ENCODE data around the gene PSMA7. TPM values are rescaled to one million over a fixed set of nuclear protein-coding genes. Genes with fewer than 3 reads are reported as not detected.

PSMA7 gene
- polyA plus RNA-seq, 1 of the 3 experiments (the other 2 are of a cell fraction): 801 TPM

DNA sequence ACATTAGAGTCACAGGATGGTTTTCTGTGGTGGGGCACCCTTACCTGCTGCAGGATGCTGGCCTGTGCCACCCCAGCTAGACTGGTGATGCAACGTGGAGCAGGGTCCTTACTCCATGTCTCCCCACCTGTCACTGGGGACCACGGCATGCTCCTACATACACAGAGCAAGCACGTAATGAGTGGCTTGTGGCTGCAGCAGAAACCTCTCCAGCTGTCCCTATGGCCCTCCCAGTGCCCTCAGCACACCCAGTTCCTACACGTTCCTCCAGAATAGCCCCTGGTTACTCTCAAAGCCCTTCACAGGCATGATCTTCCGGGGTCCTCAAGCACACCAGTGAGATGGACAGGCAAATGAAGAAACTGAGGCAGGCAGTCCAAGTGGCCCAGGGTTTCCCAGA is 24.1 kb downstream of the PSMA7 start:
- ChIA-PET CTCF (interaction anchor here (0.9 to 2.9 kb wide), 2 partner anchors 53 to 108 kb away, joined by 3 to 11 read pairs; no protein-coding TSS in a partner anchor), POLR2A (interaction anchor here (2.0 kb wide), 1 partner anchor 53 kb away, joined by 8 read pairs; the partner anchor contains the start of gene TAF4)
- no peak for DNase-seq
- H2AFZ ChIP-seq (ENCODE audit: low read depth): no peak overlapping the region
- H3K79me2 ChIP-seq (ENCODE audit: insufficient read depth): peaks cover 13% of the 10 kb centered on the region
- no peak overlapping the region for H3K27ac ChIP-seq (ENCODE audit: low read depth in 2 of 2, low read length in 1 of 2)
- TF ChIP-seq TEAD4 (IDR thresholded peaks at IDR 0.05; ENCODE audit: borderline replicate concordance, insufficient read depth): no peak
- TF ChIP-seq, protein P1, sequence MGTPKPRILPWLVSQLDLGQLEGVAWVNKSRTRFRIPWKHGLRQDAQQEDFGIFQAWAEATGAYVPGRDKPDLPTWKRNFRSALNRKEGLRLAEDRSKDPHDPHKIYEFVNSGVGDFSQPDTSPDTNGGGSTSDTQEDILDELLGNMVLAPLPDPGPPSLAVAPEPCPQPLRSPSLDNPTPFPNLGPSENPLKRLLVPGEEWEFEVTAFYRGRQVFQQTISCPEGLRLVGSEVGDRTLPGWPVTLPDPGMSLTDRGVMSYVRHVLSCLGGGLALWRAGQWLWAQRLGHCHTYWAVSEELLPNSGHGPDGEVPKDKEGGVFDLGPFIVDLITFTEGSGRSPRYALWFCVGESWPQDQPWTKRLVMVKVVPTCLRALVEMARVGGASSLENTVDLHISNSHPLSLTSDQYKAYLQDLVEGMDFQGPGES (IDR thresholded peaks at IDR 0.05; ENCODE audit: low read depth, low read length): no peak
- TF ChIP-seq, protein P2, sequence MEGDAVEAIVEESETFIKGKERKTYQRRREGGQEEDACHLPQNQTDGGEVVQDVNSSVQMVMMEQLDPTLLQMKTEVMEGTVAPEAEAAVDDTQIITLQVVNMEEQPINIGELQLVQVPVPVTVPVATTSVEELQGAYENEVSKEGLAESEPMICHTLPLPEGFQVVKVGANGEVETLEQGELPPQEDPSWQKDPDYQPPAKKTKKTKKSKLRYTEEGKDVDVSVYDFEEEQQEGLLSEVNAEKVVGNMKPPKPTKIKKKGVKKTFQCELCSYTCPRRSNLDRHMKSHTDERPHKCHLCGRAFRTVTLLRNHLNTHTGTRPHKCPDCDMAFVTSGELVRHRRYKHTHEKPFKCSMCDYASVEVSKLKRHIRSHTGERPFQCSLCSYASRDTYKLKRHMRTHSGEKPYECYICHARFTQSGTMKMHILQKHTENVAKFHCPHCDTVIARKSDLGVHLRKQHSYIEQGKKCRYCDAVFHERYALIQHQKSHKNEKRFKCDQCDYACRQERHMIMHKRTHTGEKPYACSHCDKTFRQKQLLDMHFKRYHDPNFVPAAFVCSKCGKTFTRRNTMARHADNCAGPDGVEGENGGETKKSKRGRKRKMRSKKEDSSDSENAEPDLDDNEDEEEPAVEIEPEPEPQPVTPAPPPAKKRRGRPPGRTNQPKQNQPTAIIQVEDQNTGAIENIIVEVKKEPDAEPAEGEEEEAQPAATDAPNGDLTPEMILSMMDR (IDR thresholded peaks at IDR 0.05): no peak
- TF ChIP-seq MXI1 (IDR thresholded peaks at IDR 0.05; ENCODE audit: low read depth, low read length): no peak
- no peak for TF ChIP-seq MEF2A (IDR thresholded peaks at IDR 0.05; ENCODE audit: borderline replicate concordance, low read depth)
- TF ChIP-seq SIN3A (IDR thresholded peaks at IDR 0.05; ENCODE audit: borderline replicate concordance, low read depth, low read length): no peak
- no peak for TF ChIP-seq FOXJ3 (CRISPR knock-in tag; IDR thresholded peaks at IDR 0.05)
- TF ChIP-seq, protein P3, sequence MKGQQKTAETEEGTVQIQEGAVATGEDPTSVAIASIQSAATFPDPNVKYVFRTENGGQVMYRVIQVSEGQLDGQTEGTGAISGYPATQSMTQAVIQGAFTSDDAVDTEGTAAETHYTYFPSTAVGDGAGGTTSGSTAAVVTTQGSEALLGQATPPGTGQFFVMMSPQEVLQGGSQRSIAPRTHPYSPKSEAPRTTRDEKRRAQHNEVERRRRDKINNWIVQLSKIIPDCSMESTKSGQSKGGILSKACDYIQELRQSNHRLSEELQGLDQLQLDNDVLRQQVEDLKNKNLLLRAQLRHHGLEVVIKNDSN (IDR thresholded peaks at IDR 0.05; ENCODE audit: borderline replicate concordance, low read depth): no peak
- TF ChIP-seq JUND (IDR thresholded peaks at IDR 0.05): no peak
- no peak for TF ChIP-seq RAD21 (IDR thresholded peaks at IDR 0.05; ENCODE audit: low read length)
- TF ChIP-seq TAF1 (IDR thresholded peaks at IDR 0.05; ENCODE audit: borderline replicate concordance, low read depth, low read length): no peak
- no peak for TF ChIP-seq FOXM1 (IDR thresholded peaks at IDR 0.05; ENCODE audit: low read depth)
- TF ChIP-seq, protein P4, sequence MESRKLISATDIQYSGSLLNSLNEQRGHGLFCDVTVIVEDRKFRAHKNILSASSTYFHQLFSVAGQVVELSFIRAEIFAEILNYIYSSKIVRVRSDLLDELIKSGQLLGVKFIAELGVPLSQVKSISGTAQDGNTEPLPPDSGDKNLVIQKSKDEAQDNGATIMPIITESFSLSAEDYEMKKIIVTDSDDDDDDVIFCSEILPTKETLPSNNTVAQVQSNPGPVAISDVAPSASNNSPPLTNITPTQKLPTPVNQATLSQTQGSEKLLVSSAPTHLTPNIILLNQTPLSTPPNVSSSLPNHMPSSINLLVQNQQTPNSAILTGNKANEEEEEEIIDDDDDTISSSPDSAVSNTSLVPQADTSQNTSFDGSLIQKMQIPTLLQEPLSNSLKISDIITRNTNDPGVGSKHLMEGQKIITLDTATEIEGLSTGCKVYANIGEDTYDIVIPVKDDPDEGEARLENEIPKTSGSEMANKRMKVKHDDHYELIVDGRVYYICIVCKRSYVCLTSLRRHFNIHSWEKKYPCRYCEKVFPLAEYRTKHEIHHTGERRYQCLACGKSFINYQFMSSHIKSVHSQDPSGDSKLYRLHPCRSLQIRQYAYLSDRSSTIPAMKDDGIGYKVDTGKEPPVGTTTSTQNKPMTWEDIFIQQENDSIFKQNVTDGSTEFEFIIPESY (IDR thresholded peaks at IDR 0.05; ENCODE audit: borderline replicate concordance, low read depth): no peak
- no peak for TF ChIP-seq GABPA (IDR thresholded peaks at IDR 0.05; ENCODE audit: low read depth)
- no peak for TF ChIP-seq SMC3 (IDR thresholded peaks at IDR 0.05; ENCODE audit: low read depth, low read length)
- TF ChIP-seq YY1 (IDR thresholded peaks at IDR 0.05; ENCODE audit: low read depth): no peak
- no peak for TF ChIP-seq ELF1 (IDR thresholded peaks at IDR 0.05)
- TF ChIP-seq, protein P5, sequence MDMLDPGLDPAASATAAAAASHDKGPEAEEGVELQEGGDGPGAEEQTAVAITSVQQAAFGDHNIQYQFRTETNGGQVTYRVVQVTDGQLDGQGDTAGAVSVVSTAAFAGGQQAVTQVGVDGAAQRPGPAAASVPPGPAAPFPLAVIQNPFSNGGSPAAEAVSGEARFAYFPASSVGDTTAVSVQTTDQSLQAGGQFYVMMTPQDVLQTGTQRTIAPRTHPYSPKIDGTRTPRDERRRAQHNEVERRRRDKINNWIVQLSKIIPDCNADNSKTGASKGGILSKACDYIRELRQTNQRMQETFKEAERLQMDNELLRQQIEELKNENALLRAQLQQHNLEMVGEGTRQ (IDR thresholded peaks at IDR 0.05; ENCODE audit: borderline replicate concordance, low read depth, low read length): no peak
- TF ChIP-seq, protein P6, sequence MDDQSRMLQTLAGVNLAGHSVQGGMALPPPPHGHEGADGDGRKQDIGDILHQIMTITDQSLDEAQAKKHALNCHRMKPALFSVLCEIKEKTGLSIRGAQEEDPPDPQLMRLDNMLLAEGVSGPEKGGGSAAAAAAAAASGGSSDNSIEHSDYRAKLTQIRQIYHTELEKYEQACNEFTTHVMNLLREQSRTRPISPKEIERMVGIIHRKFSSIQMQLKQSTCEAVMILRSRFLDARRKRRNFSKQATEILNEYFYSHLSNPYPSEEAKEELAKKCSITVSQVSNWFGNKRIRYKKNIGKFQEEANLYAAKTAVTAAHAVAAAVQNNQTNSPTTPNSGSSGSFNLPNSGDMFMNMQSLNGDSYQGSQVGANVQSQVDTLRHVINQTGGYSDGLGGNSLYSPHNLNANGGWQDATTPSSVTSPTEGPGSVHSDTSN (IDR thresholded peaks at IDR 0.05): no peak
- H3K9ac ChIP-seq: no peak overlapping the region
- no peak overlapping the region for H3K4me3 ChIP-seq (ENCODE audit: low read depth in 2 of 2, low read length in 1 of 2)
- peaks cover 6% of the 10 kb centered on the region for H3F3A ChIP-seq (replicated peaks; ENCODE audit: insufficient read depth)
- no peaks in the 10 kb centered on the region for H3K27me3 ChIP-seq (ENCODE audit: insufficient read depth)
- no peaks in the 10 kb centered on the region for H3K9me3 ChIP-seq
- peaks cover 12% of the 10 kb centered on the region for H4K20me1 ChIP-seq (ENCODE audit: insufficient read depth)
- no peaks in the 10 kb centered on the region for H3K9me2 ChIP-seq
- H3K36me3 ChIP-seq (replicated peaks in 1 of 2; ENCODE audit: control insufficient read depth in 1 of 2, insufficient read depth in 2 of 2, low read length in 1 of 2): no peaks in the 10 kb centered on the region
- no peak overlapping the region for H3K4me2 ChIP-seq
- 63% methylated on average over 5 of the region's 5 CpGs for WGBS (ENCODE audit: low lambda C conversion rate)
- peaks cover 4 to 25% of the 10 kb centered on the region in 2 experiments; a peak in 3 of 4 replicates for H3K4me1 ChIP-seq (ENCODE audit: control insufficient read depth in 1 of 2, insufficient read depth in 2 of 2, low read depth in 1 of 2, low read length in 1 of 2)
